Uterus (tissue), 4 donors: Measurements from ENCODE around the gene ASXL3. TPM values are rescaled to one million over a fixed set of nuclear protein-coding genes. Genes with fewer than 3 reads are reported as not detected.

Experiments used
- DNase-seq, 2 donors: peaks; one replicate each; pipeline ENCODE4 v3.0.0-alpha.2; 2019 to 2020
- H3K27ac ChIP-seq, 2 donors: fragments of 200-600 bp; sonication (generic); 1 replicate in 1 of 2; 2 replicates in 1 of 2; pipeline ENCODE4 v1.5.1; 2016 to 2018
- H3K27me3 ChIP-seq, 2 donors: fragments of 200-600 bp; sonication (generic); one replicate each; pipeline ENCODE4 v1.5.1; 2018 to 2019; ENCODE audit warnings: control low read depth in 1 of 2
- H3K36me3 ChIP-seq, 2 donors: fragments of 200-600 bp; sonication (generic); one replicate each; pipeline ENCODE4 v1.5.1; 2019; ENCODE audit warnings: control low read depth in 1 of 2
- H3K4me1 ChIP-seq, 2 donors: fragments of 200-600 bp; sonication (generic); one replicate each; pipeline ENCODE4 v1.5.1; 2018 to 2019; ENCODE audit warnings: control low read depth in 1 of 2
- H3K4me3 ChIP-seq, 2 donors: fragments of 200-600 bp; sonication (generic); 1 replicate in 1 of 2; 2 replicates in 1 of 2; pipeline ENCODE4 v1.5.1; 2018 to 2019; ENCODE audit warnings: mild to moderate bottlenecking in 1 of 2
- H3K9me3 ChIP-seq, 2 donors: fragments of 200-600 bp; sonication (generic); one replicate each; pipeline ENCODE4 v1.5.1; 2019; ENCODE audit warnings: control low read depth in 1 of 2
- CTCF ChIP-seq, 4 experiments: fragments of 200-600 bp in 2 of 4; fragments of 450-650 bp in 2 of 4; sonication (generic) in 2 of 4; IDR thresholded peaks; one replicate each; pipeline ENCODE4 v1.5.1; 2016 to 2019; ENCODE audit warnings: antibody characterized with exemption in 4 of 4, mild to moderate bottlenecking in 2 of 4, moderate library complexity in 1 of 4
- POLR2A ChIP-seq, 2 donors: fragments of 450-650 bp; IDR thresholded peaks; one replicate each; pipeline ENCODE4 v1.6.1; 2016; ENCODE audit warnings: antibody characterized with exemption in 2 of 2, mild to moderate bottlenecking in 1 of 2, moderate library complexity in 1 of 2
- intact Hi-C: fragments of 100-400 bp; cut with DNase I; formaldehyde crosslinking; loops from one replicate; pipeline ENCODE4 v1.15.1; 2023; ENCODE audit warnings: low total_unique reads
- total RNA-seq, 4 donors: library from RNA; depleted of rRNA in 3 of 4; stranded (reverse); fragments of >200 nt in 3 of 4; gene quantifications; one replicate each; pipeline versions ENCODE4 v1.1.0 to v1.2.4, GENCODE V29; 2014 to 2023
- donor health status: DM: yes; HTN: yes; CAD: no.

The ASXL3 gene
- total RNA-seq, 4 donors from 2014 or later: 1.0 to 25.0 (median 8.3) TPM

- intact Hi-C loops: no loop called here
- Histone ChIP-seq H3K27ac (no peak overlapping the region), H3K36me3 (no peaks in the 10 kb centered on the region), H3K4me3 (no peak overlapping the region), H3K9me3 (no peaks in the 10 kb centered on the region), H3K27me3 (no peaks in the 10 kb centered on the region), H3K4me1 (no peaks in the 10 kb centered on the region)
- DNase-seq: no peak
- no peak for TF ChIP-seq POLR2A (IDR thresholded peaks at IDR 0.05)
- no peak for TF ChIP-seq CTCF (IDR thresholded peaks at IDR 0.05)
These were observed 139.3 kb downstream of the ASXL3 start for GRCh38 chr18:33717339-33717738.

GRCh38 chr18:33720133-33720532 is 142.1 kb downstream of the ASXL3 start:
- no peaks in the 10 kb centered on the region for H3K36me3 ChIP-seq
- H3K4me1 ChIP-seq: no peaks in the 10 kb centered on the region
- no peaks in the 10 kb centered on the region for H3K27me3 ChIP-seq
- no peak for TF ChIP-seq POLR2A (IDR thresholded peaks at IDR 0.05)
- TF ChIP-seq CTCF (IDR thresholded peaks at IDR 0.05): no peak
- H3K27ac ChIP-seq: no peak overlapping the region
- no peak for DNase-seq
- H3K9me3 ChIP-seq: no peaks in the 10 kb centered on the region
- intact Hi-C loops: no loop called here
- H3K4me3 ChIP-seq: no peak overlapping the region

- H3K9me3 ChIP-seq: no peaks in the 10 kb centered on the region
- H3K4me1 ChIP-seq: no peaks in the 10 kb centered on the region
- TF ChIP-seq POLR2A (IDR thresholded peaks at IDR 0.05) (no peak), CTCF (IDR thresholded peaks at IDR 0.05) (no peak)
- intact Hi-C loops: no loop called here
- H3K36me3 ChIP-seq: no peaks in the 10 kb centered on the region
- no peak overlapping the region for H3K4me3 ChIP-seq
- H3K27me3 ChIP-seq: no peaks in the 10 kb centered on the region
- DNase-seq: no peak
- no peak overlapping the region for H3K27ac ChIP-seq
These were observed 151.5 kb downstream of the ASXL3 start for GRCh38 chr18:33729556-33729955.

- Histone ChIP-seq H3K9me3 (no peaks in the 10 kb centered on the region), H3K27ac (no peak overlapping the region), H3K4me1 (no peaks in the 10 kb centered on the region), H3K36me3 (no peaks in the 10 kb centered on the region), H3K4me3 (no peak overlapping the region), H3K27me3 (no peaks in the 10 kb centered on the region)
- TF ChIP-seq POLR2A (IDR thresholded peaks at IDR 0.05) (no peak), CTCF (IDR thresholded peaks at IDR 0.05) (no peak)
- DNase-seq: no peak
- intact Hi-C loops: no loop called here
These were observed 155.4 kb downstream of the ASXL3 start for GRCh38 chr18:33733376-33733775.

- intact Hi-C loops: no loop called here
- H3K9me3 ChIP-seq: no peaks in the 10 kb centered on the region
- DNase-seq: no peak
- no peak overlapping the region for H3K4me3 ChIP-seq
- no peak overlapping the region for H3K27ac ChIP-seq
- no peaks in the 10 kb centered on the region for H3K27me3 ChIP-seq
- no peaks in the 10 kb centered on the region for H3K36me3 ChIP-seq
- no peak for TF ChIP-seq POLR2A (IDR thresholded peaks at IDR 0.05)
- TF ChIP-seq CTCF (IDR thresholded peaks at IDR 0.05): no peak
- H3K4me1 ChIP-seq: no peaks in the 10 kb centered on the region
These were observed 157.4 kb downstream of the ASXL3 start for GRCh38 chr18:33735428-33735827.
